ENCODE data around the gene SLC12A3.

Gene SLC12A3, protein sequence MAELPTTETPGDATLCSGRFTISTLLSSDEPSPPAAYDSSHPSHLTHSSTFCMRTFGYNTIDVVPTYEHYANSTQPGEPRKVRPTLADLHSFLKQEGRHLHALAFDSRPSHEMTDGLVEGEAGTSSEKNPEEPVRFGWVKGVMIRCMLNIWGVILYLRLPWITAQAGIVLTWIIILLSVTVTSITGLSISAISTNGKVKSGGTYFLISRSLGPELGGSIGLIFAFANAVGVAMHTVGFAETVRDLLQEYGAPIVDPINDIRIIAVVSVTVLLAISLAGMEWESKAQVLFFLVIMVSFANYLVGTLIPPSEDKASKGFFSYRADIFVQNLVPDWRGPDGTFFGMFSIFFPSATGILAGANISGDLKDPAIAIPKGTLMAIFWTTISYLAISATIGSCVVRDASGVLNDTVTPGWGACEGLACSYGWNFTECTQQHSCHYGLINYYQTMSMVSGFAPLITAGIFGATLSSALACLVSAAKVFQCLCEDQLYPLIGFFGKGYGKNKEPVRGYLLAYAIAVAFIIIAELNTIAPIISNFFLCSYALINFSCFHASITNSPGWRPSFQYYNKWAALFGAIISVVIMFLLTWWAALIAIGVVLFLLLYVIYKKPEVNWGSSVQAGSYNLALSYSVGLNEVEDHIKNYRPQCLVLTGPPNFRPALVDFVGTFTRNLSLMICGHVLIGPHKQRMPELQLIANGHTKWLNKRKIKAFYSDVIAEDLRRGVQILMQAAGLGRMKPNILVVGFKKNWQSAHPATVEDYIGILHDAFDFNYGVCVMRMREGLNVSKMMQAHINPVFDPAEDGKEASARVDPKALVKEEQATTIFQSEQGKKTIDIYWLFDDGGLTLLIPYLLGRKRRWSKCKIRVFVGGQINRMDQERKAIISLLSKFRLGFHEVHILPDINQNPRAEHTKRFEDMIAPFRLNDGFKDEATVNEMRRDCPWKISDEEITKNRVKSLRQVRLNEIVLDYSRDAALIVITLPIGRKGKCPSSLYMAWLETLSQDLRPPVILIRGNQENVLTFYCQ

DNA sequence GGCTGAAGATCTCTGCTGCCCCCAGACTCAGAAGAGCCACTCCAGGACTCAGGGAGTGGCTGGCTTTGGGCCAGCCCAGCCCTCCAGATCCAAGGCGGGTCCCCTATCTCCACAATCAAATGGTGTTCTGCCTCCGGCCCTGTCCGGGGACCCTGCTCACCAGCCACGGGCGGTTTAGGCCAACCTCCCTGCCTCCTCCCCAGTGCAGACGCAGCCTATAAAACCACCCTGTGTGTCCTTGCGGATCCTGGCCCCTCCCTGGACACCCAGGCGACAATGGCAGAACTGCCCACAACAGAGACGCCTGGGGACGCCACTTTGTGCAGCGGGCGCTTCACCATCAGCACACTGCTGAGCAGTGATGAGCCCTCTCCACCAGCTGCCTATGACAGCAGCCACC, at the start of gene SLC12A3:
Gene SLC12A3 (plus strand): TSS at position 248 of the 400 bp plus-strand sequence. CDS start 29 bp downstream, at position 277.
- Histone ChIP-seq H3K4me1 (ENCODE audit: control insufficient read depth in 1 of 2, insufficient read depth in 2 of 2, low read length in 2 of 2) (no peaks in the 10 kb centered on the region), H3K36me3 (ENCODE audit: control insufficient read depth in 1 of 2, insufficient read depth in 2 of 2, low read length in 2 of 2) (no peaks in the 10 kb centered on the region), H3K4me3 (ENCODE audit: low read depth in 1 of 2, low read length in 2 of 2) (no peak within 1 kb of the TSS), H3K9me3 (ENCODE audit: control insufficient read depth in 1 of 2, low read length in 2 of 2) (no peaks in the 10 kb centered on the region), H3K27ac (ENCODE audit: low read length) (no peak within 1 kb of the TSS), H3K27me3 (ENCODE audit: low read depth, low read length) (no peaks in the 10 kb centered on the region)

- Histone ChIP-seq H3K9me3 (ENCODE audit: control insufficient read depth in 1 of 2, low read length in 2 of 2) (no peaks in the 10 kb centered on the region), H3K36me3 (ENCODE audit: control insufficient read depth in 1 of 2, insufficient read depth in 2 of 2, low read length in 2 of 2) (peaks cover 8 to 14% of the 10 kb centered on the region in 2 donors), H3K4me1 (ENCODE audit: control insufficient read depth in 1 of 2, insufficient read depth in 2 of 2, low read length in 2 of 2) (no peaks in the 10 kb centered on the region), H3K27me3 (ENCODE audit: low read depth, low read length) (no peaks in the 10 kb centered on the region), H3K4me3 (ENCODE audit: low read depth in 1 of 2, low read length in 2 of 2) (no peak overlapping the region), H3K27ac (ENCODE audit: low read length) (no peak overlapping the region)
Observed at GRCh38 chr16:56815721-56816120, 49.3 kb upstream of the SLC12A3 start.

DNA sequence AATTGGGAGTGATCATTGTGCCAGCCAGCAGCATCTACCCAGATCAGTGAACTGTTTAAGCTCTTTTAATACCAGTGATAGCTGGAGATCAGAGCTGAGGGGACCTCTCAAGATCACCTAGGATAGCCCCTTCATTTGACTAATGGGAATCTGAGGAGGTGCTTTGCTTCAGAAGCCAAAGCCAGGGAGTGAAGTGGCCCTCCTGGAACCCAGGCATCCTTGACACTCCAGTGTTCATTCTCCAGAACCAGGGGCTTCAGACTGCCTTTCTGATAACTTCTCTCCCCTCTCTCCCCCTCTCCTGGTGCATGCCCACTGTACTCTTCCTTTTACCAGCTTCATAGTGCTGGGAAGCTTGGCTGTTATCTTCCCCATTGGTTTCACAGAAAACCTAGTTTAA, 48.0 kb upstream of the SLC12A3 start:
- Histone ChIP-seq H3K4me3 (ENCODE audit: low read depth in 1 of 2, low read length in 2 of 2) (no peak overlapping the region), H3K9me3 (ENCODE audit: control insufficient read depth in 1 of 2, low read length in 2 of 2) (no peaks in the 10 kb centered on the region), H3K4me1 (ENCODE audit: control insufficient read depth in 1 of 2, insufficient read depth in 2 of 2, low read length in 2 of 2) (no peaks in the 10 kb centered on the region), H3K36me3 (ENCODE audit: control insufficient read depth in 1 of 2, insufficient read depth in 2 of 2, low read length in 2 of 2) (peaks cover 14 to 22% of the 10 kb centered on the region in 2 donors), H3K27ac (ENCODE audit: low read length) (no peak overlapping the region), H3K27me3 (ENCODE audit: low read depth, low read length) (no peaks in the 10 kb centered on the region)

DNA sequence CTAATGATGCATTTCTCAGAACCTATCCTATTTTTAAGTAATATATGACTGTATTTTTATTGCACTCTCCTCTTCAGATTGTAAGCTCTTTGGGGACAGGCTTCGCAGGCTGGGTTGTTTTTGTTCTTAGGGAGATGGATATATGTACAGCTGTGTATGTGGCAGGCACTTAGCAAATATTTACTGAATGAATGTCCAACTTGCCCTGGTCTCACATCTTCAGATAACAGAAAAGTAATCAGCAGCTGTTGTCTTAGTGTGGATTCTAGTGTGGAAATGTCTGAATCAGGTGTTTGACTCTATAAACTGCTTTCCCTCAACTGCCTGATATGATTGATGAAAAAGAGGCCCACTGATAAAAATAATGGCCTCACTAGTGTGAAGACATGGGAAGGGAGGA, 47.1 kb upstream of the SLC12A3 start:
- peaks cover 16 to 27% of the 10 kb centered on the region in 2 donors for H3K36me3 ChIP-seq (ENCODE audit: control insufficient read depth in 1 of 2, insufficient read depth in 2 of 2, low read length in 2 of 2)
- H3K9me3 ChIP-seq (ENCODE audit: control insufficient read depth in 1 of 2, low read length in 2 of 2), result no peaks in the 10 kb centered on the region
- no peaks in the 10 kb centered on the region for H3K4me1 ChIP-seq (ENCODE audit: control insufficient read depth in 1 of 2, insufficient read depth in 2 of 2, low read length in 2 of 2)
- H3K27ac ChIP-seq (ENCODE audit: low read length), result no peak overlapping the region
- no peaks in the 10 kb centered on the region for H3K27me3 ChIP-seq (ENCODE audit: low read depth, low read length)
- no peak overlapping the region for H3K4me3 ChIP-seq (ENCODE audit: low read depth in 1 of 2, low read length in 2 of 2)

GRCh38 chr16:56823081-56823733, 41.8 kb upstream of the SLC12A3 start:
- H3K4me3 ChIP-seq (ENCODE audit: low read depth in 1 of 2, low read length in 2 of 2), result no peak overlapping the region
- H3K9me3 ChIP-seq (ENCODE audit: control insufficient read depth in 1 of 2, low read length in 2 of 2), result no peaks in the 10 kb centered on the region
- no peaks in the 10 kb centered on the region for H3K4me1 ChIP-seq (ENCODE audit: control insufficient read depth in 1 of 2, insufficient read depth in 2 of 2, low read length in 2 of 2)
- H3K27me3 ChIP-seq (ENCODE audit: low read depth, low read length), result no peaks in the 10 kb centered on the region
- no peak overlapping the region for H3K27ac ChIP-seq (ENCODE audit: low read length)
- peaks cover 27 to 53% of the 10 kb centered on the region in 2 donors for H3K36me3 ChIP-seq (ENCODE audit: control insufficient read depth in 1 of 2, insufficient read depth in 2 of 2, low read length in 2 of 2)

DNA sequence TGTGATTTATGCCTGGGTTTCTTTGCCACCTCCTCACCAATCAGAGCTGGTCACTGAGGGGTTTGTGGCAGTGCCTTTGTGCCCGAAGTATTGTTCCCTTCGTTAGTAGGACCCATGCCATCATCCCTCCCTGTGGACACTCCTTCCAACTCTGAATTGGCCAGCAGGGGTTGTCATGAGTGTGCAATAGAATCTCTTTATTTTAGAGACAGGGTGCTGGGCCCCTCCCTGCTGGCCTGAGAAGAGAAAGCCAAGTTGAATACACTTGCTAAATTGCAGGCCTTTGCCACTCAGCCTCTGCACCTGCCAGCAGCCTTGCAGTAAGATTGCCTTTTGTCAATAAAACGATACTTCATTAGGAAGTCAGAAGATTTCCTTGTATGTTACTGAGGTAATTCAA, 40.7 kb upstream of the SLC12A3 start:
- H3K4me1 ChIP-seq (ENCODE audit: control insufficient read depth in 1 of 2, insufficient read depth in 2 of 2, low read length in 2 of 2), result no peaks in the 10 kb centered on the region
- H3K4me3 ChIP-seq (ENCODE audit: low read depth in 1 of 2, low read length in 2 of 2), result no peak overlapping the region
- no peak overlapping the region for H3K27ac ChIP-seq (ENCODE audit: low read length)
- no peaks in the 10 kb centered on the region for H3K9me3 ChIP-seq (ENCODE audit: control insufficient read depth in 1 of 2, low read length in 2 of 2)
- H3K27me3 ChIP-seq (ENCODE audit: low read depth, low read length), result no peaks in the 10 kb centered on the region
- H3K36me3 ChIP-seq (ENCODE audit: control insufficient read depth in 1 of 2, insufficient read depth in 2 of 2, low read length in 2 of 2), result peaks cover 21 to 54% of the 10 kb centered on the region in 2 donors

DNA sequence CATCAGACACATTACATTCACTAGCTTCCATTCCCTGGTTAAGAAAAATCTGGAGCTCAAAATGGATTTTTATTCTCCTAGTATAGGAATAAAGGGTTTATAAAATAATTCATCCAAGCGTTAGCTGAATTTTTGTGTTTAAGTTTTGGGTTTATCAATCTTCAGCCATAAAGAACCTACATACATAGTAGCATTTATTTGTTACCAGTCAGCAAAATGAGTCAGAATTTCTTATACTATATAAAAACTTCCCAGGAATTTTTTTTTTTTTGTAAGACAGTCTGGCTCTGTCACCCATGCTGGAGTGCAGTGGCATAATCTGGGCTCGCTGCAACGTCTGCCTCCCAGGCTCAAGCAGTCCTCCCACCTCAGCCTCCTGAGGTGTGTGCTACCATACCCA, 40.2 kb upstream of the SLC12A3 start:
- no peak overlapping the region for H3K4me3 ChIP-seq (ENCODE audit: low read depth in 1 of 2, low read length in 2 of 2)
- H3K27me3 ChIP-seq (ENCODE audit: low read depth, low read length), result no peaks in the 10 kb centered on the region
- H3K9me3 ChIP-seq (ENCODE audit: control insufficient read depth in 1 of 2, low read length in 2 of 2), result no peaks in the 10 kb centered on the region
- H3K36me3 ChIP-seq (ENCODE audit: control insufficient read depth in 1 of 2, insufficient read depth in 2 of 2, low read length in 2 of 2), result peaks cover 16 to 51% of the 10 kb centered on the region in 2 donors
- no peak overlapping the region for H3K27ac ChIP-seq (ENCODE audit: low read length)
- no peaks in the 10 kb centered on the region for H3K4me1 ChIP-seq (ENCODE audit: control insufficient read depth in 1 of 2, insufficient read depth in 2 of 2, low read length in 2 of 2)

DNA sequence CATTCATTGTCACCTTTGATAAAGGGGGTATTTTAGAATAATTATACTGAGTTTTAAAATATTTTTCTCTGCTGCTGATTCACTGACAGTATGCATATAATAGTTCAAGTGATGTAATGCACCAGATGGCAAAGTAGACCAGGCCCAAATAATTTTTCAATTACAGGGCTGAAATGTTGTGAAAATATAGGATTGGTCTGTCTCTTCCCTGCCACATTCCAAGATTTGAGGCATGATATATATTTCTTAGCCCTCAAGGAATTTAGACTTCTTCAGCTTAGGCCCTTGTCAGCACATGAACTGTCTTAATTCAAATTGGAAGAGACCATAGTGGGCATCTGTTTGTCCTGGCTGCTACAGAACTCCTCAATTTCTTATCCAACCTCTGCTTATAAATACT, 39.2 kb upstream of the SLC12A3 start:
- Histone ChIP-seq H3K9me3 (ENCODE audit: control insufficient read depth in 1 of 2, low read length in 2 of 2) (no peaks in the 10 kb centered on the region), H3K4me1 (ENCODE audit: control insufficient read depth in 1 of 2, insufficient read depth in 2 of 2, low read length in 2 of 2) (no peaks in the 10 kb centered on the region), H3K36me3 (ENCODE audit: control insufficient read depth in 1 of 2, insufficient read depth in 2 of 2, low read length in 2 of 2) (peaks cover 13 to 55% of the 10 kb centered on the region in 2 donors), H3K4me3 (ENCODE audit: low read depth in 1 of 2, low read length in 2 of 2) (no peak overlapping the region), H3K27me3 (ENCODE audit: low read depth, low read length) (no peaks in the 10 kb centered on the region), H3K27ac (ENCODE audit: low read length) (no peak overlapping the region)

GRCh38 chr16:56828647-56829046, 36.4 kb upstream of the SLC12A3 start:
- Histone ChIP-seq H3K27ac (ENCODE audit: low read length) (no peak overlapping the region), H3K4me3 (ENCODE audit: low read depth in 1 of 2, low read length in 2 of 2) (no peak overlapping the region), H3K36me3 (ENCODE audit: control insufficient read depth in 1 of 2, insufficient read depth in 2 of 2, low read length in 2 of 2) (peaks cover 24 to 56% of the 10 kb centered on the region in 2 donors), H3K9me3 (ENCODE audit: control insufficient read depth in 1 of 2, low read length in 2 of 2) (no peaks in the 10 kb centered on the region), H3K27me3 (ENCODE audit: low read depth, low read length) (no peaks in the 10 kb centered on the region), H3K4me1 (ENCODE audit: control insufficient read depth in 1 of 2, insufficient read depth in 2 of 2, low read length in 2 of 2) (no peaks in the 10 kb centered on the region)

DNA sequence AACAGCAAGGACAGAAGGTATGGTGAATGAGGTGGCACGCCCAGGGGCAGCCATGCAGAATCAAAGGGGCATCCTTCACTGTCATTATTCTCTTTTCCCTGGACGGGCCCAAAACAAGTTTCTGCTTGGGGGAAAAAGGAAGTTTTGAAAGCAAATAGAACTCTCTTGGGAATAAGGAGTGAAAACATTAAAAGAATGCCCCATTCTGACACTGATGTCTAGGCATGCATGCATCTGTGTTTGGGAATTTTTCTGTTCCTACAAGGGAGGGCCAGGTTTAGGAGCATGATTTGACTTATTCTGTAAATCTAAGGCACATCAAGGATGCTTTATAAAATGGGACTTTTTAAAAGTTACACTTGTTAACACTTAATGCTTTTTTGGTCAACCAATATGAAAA, 34.3 kb upstream of the SLC12A3 start:
- no peak overlapping the region for H3K27ac ChIP-seq (ENCODE audit: low read length)
- no peak overlapping the region for H3K4me3 ChIP-seq (ENCODE audit: low read depth in 1 of 2, low read length in 2 of 2)
- no peaks in the 10 kb centered on the region for H3K9me3 ChIP-seq (ENCODE audit: control insufficient read depth in 1 of 2, low read length in 2 of 2)
- H3K36me3 ChIP-seq (ENCODE audit: control insufficient read depth in 1 of 2, insufficient read depth in 2 of 2, low read length in 2 of 2), result peaks cover 40 to 60% of the 10 kb centered on the region in 2 donors
- no peaks in the 10 kb centered on the region for H3K4me1 ChIP-seq (ENCODE audit: control insufficient read depth in 1 of 2, insufficient read depth in 2 of 2, low read length in 2 of 2)
- no peaks in the 10 kb centered on the region for H3K27me3 ChIP-seq (ENCODE audit: low read depth, low read length)

GRCh38 chr16:56832768-56833167, 32.2 kb upstream of the SLC12A3 start:
- H3K27ac ChIP-seq (ENCODE audit: low read length), result no peak overlapping the region
- no peak overlapping the region for H3K4me3 ChIP-seq (ENCODE audit: low read depth in 1 of 2, low read length in 2 of 2)
- peaks cover 44 to 69% of the 10 kb centered on the region in 2 donors for H3K36me3 ChIP-seq (ENCODE audit: control insufficient read depth in 1 of 2, insufficient read depth in 2 of 2, low read length in 2 of 2)
- no peaks in the 10 kb centered on the region for H3K4me1 ChIP-seq (ENCODE audit: control insufficient read depth in 1 of 2, insufficient read depth in 2 of 2, low read length in 2 of 2)
- H3K9me3 ChIP-seq (ENCODE audit: control insufficient read depth in 1 of 2, low read length in 2 of 2), result no peaks in the 10 kb centered on the region
- H3K27me3 ChIP-seq (ENCODE audit: low read depth, low read length), result no peaks in the 10 kb centered on the region
